Endothelial cell of hepatic sinusoid (primary cell): ENCODE measurements around the gene WBP1L.

Experiments used
- in situ Hi-C: cut with HindIII; loops from 2 replicates; pipeline ENCODE4 v1.10.0; 2017; ENCODE audit warnings: low sequenced_read_pairs

WBP1L gene

DNA sequence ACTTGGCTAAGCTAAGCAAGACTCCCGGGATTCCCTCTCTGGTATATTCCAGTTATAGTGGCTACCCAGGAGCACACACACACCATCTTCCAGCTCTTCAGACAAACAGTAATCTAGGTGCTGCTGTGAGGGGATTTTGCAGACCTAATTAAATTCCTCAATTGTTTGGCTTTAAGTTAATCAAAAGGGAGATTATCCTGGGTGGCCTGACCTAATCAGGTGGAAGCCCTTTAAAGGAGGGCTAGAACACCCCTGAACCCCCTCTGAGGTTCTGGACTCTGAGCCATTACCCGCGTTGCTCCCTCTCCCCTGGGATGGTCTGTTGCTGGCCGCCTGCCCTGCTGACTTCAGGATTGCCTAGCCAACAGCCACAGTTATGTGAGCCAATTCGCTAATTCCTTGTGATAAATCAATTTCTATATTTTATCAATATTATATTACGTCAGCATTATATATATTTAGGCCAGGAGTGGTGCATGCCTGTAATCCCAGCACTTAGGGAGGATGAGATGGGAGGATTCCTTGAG, 22.9 kb upstream of the WBP1L start:
- in situ Hi-C loops = no loop called here

DNA sequence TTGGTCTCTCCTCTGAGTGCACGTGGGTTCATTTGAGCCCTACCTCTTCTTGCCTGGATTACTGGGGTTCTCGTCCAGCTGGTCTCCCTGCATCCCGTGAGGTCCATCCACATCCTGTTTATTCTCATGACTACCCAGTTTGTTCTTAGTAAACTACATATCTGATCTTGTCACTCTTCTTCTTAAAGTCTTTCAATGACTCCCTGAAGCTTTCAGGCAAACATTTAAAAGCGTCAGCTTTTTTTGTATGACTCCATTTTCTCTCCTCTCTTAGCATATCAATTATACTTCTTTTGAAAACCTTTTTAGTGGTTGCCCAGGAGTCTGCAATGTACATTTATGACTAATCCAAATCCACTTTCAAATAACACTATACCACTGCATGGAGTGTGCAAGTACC, 21.8 kb upstream of the WBP1L start:
- in situ Hi-C loops = no loop called here

DNA sequence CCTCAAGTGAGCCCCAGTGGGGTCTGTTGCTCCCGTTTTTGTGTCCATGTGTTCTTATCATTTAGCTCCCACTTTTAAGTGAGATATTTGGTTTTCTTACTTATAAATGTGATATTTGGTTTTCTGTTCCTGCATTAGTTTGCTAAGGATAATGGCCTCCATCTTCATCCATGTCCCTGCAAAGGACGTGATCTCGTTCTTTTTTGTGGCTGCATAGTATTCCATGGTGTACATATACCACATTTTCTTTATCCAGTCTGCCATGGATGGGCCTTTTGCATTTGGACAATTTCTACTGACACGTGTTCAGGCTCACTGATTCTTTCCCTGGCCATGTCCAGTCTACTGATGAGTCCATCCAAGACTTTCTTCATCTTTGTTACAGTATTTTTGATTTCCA, 19.8 kb upstream of the WBP1L start:
- in situ Hi-C loops = no loop called here

DNA sequence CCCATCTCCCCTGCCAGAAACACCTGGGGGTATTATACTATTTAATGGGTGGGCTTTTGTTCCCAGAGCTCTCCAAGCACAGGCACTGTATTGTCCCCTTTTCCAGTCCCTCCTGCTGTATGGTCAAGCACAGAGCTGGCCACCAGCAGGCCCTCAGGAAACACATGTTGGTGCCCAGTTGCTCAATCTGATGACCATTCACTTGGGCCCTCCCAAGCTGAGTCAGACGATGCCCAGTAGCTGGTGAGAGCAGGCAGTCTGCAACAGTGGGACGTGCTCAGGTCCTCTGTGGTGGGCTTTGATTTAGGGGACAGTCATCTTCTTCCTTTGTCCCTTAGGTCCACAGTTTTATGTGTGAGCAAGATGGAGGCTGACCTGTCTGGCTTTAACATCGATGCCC, 17.5 kb upstream of the WBP1L start:
- in situ Hi-C loops = loop anchor here (25.0 kb wide), 1 partner anchor 336 kb away; no protein-coding TSS in a partner anchor

DNA sequence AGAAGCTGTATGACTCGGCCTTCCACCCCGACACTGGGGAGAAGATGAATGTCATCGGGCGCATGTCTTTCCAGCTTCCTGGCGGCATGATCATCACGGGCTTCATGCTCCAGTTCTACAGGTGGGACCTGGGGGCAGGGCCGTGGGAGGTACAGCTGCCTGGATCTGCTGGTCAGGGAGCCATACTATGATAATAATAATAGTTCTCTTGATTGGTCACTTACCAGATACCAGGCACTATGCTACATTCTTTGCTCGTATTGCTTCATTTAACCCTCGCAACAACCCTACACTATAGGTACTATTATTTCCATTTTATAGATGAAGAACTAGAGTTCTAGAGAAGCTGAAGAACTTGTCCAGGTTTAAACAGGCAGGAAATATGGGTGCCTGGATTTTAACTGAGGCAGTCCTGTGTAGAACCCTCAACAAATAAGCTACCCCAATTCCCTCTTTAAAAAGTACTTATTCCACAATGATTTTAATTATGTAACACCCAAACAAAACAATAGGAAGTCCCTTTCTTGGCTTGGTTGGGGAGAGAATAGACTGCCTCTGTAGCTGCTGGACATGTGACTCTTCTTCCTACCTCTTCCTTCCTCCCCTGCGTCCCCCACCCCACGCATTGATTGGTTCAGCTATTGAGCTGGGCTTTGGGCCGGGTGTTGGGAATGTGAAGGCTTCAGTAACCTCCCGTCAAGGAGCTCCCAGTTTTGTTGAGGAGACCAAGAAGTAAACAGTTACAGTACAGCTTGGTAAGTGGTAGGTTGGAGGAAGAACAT, 16.5 kb upstream of the WBP1L start:
- in situ Hi-C loops = loop anchor here (25.0 kb wide), 1 partner anchor 335 kb away; no protein-coding TSS in a partner anchor

DNA sequence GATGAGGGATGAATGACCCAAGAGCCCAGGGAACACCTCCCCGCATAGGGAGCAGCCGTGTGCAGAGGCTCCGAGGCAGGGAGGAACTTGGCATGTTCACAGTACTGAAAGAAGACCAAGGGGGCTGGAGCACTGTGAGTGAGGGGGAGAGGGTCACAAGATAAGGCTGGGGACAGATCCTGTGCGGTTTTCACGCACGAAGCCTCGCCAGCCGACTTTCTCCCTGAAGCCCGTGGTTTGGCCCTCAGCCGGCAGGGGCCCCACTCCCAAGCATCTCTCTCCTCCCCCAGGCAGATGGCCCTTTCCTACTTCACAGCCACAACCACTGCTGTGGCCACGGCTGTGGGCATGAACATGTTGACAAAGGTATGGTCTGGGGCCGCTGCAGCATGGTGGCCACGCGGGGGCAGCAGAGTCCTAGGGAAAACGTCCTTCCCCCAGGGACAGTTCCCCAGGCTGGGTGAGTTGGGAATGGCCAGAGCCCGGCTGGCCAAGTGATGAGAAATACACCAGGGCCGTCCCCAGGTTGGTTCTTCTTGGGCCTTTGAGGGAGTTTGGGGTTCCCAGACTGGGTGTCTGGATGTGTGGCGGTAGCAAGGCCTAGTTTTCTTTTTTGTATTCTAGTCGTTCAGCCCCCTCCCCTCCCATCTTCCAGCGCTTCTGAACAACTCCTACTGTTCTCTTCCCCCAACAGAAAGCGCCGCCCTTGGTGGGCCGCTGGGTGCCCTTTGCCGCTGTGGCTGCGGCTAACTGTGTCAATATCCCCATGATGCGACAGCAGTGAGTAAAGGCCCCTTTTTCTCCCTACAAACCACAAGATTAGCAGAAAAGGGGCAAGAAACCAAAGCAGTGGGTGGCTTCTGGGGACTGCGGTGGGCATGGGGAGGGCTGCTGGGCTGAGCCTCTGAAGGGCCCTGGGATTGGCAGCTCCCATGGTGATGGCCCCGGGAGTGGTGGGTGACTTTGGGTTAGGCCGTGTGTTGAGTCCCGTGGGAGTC, 14.4 kb upstream of the WBP1L start:
- in situ Hi-C loops = loop anchor here (5.0 to 25.0 kb wide), 3 partner anchors 103 to 333 kb away; no protein-coding TSS in a partner anchor

DNA sequence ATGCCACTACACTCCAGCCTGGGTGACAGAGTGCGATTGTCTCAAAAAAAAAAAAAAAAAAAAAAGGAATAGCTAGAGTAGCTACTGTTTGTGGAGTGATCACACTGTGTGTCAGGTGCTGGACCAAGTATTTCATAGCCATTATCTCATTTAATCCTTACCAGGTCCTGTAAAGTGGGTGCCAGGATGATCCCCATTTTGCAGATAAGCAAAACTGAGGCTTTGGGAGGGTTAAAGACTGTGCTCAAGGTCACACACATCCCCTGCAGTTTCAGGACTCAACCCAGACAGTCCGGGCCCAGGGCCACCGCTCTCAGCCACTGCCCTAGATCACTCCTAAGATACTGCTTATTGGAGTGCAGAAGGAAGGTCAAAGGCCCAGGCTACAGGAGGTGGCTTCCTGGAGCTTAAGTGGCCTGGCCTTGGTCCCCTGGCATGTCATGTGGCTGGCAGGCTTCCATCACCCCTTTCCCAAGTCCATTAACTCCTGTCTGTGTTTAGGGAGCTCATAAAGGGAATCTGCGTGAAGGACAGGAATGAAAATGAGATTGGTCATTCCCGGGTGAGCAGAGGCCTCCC, 12.4 kb upstream of the WBP1L start:
- in situ Hi-C loops = loop anchor here (5.0 to 25.0 kb wide), 3 partner anchors 101 to 331 kb away; no protein-coding TSS in a partner anchor

DNA sequence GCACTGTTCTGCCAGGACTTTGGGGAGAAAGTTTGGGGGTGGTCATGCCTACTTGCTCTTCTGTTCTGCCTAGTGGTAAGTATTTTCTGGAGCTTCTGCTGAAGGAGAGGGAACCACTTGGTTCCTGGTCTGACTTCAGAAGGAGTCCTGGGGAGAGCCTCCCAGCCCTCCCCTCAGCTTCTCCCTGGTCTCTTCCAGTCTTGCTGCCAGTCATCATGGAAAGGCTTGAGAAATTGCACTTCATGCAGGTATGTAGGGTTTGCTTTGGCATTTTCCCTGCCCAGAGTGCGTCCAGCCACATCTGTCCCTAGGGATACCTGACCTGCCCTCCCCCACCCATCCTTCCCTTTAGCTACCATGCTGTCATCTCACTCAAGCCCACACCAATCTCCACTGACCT, 11.1 kb upstream of the WBP1L start:
- in situ Hi-C loops = loop anchor here (5.0 to 25.0 kb wide), 3 partner anchors 100 to 330 kb away; no protein-coding TSS in a partner anchor

DNA sequence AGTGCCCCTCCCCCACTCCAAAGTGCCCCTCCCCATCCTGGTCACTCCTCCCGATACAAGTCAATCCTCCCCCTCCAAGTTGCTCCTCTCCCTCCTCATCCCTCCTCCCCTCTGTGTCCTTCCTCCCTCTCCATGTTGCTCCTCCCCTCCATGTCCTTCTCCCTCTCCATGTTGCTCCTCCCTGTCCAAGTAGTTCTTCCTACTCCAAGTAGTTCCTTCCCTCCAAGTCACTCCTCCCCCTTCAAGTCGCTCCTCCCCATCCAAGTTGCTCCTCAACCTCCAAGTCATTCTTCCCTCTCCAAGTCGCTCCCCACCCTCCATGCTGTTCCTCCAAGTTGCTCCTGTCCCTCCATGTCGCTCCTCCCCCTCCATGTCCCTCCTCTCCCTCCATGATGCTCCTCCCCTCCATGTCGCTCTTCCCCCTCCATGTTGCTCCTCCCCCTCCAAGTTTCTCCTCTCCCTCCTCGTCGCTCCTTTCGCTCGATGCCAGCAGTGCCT, 8.6 kb upstream of the WBP1L start:
- in situ Hi-C loops = loop anchor here (25.0 kb wide), 1 partner anchor 327 kb away; no protein-coding TSS in a partner anchor

DNA sequence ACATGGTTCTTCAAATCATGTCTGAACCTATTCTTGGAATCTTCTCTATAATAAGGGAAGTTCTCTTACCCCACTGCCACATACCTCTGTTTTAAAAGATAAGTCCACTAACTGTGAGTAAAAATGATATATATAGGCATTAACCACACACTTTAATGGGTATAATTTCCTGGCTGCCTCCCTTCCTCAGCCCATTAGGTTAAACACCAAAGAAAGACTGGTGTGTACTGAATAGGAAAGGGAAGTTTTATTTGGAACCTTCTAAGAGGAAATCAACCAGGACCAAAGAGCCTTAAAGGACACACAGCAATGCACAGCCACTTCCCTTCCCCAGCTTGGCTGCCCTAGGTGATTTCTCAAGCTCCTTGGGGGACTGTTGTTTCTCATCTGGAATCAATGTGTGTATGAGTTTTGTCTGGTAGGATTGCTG, 5.0 kb upstream of the WBP1L start:
- in situ Hi-C loops = loop anchor here (25.0 kb wide), 1 partner anchor 324 kb away; no protein-coding TSS in a partner anchor

DNA sequence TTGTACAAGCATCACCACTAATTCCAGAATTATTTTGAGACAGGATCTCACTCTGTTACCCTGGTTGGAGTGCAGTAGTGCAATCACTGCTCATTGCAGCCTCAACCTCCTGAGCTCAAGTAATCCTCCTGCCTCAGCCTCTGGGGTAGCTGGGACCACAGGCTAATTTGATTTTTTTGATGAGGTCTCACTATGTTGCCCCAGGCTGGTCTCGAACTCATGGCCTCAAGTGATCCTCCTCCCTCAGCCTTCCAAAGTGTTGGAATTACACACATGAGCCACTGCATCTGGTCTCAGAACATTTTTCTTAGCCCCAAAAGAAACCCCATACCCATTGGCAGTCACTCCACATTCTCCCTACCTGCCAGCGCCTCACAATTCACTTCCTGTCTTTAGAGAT, 3.5 kb upstream of the WBP1L start:
- in situ Hi-C loops = loop anchor here (5.0 to 25.0 kb wide), 2 partner anchors 73 to 322 kb away; no protein-coding TSS in a partner anchor

DNA sequence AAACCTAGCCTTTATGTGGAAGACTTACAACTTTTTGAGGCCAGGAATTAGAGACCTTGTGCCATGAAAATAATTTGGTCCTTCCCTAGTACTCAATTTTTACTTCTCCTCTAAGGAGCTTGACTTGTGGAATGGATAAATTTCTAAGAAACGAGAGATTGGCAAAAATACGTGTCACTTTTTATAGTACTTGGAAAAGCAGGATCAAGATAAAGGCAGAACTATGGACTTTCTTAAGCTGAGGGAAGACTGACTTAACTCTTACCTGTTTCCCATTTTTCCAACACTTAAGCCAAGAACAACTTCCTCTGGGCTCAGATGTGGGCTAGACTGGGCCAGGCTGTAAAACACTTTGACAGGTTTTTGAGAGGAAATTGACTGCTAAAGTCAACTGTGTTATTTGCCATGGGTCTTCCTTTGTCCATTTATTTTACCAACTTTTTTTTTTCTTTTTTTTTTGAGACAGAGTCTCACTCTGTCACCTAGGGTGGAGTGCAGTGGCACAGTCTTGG, 2.0 kb upstream of the WBP1L start:
- in situ Hi-C loops = loop anchor here (5.0 to 25.0 kb wide), 2 partner anchors 74 to 321 kb away; no protein-coding TSS in a partner anchor

DNA sequence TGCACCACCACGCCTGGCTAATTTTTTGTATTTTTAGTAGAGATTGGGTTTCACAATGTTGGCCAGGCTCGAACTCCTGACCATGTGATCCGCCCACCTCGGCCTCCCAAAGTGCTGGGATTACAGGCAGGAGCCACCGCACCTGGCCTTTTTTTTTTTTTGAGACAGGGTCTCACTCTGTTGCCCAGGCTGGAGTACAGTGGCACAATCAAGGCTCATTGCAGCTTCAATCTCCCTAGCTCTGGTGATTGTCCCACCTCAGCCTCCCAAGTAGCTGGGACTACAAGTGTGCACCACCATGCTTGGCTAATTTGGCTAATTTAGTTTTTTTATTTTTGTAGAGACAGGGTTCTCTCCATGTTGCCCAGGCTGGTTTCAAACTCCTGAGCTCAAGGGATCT, 1.4 kb upstream of the WBP1L start:
- in situ Hi-C loops = loop anchor here (5.0 to 25.0 kb wide), 2 partner anchors 75 to 320 kb away; no protein-coding TSS in a partner anchor

DNA sequence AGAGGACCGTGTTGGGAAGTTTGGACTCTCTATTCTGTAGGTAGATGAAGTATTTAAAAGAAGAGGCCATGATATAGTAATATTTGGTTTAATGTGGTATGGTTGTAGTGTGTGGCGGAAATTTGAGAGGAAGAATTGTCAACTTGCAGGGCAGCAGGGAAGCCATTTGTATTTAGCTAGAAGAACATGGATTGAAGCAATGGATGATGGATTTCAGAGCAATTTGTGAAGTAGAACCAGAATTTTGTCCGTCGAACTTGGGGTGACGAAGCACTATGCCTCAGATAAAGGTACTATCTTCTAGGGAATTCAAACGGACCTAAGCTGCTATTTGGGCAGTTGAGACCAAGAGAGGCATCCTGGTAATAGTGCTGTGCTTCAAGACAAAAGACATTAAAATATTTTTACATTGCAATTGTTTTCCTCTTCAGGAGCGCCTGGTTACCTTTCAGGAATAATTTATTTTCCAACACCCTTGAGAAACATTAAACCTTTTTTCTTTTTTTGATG, 615 bp upstream of the WBP1L start:
- in situ Hi-C loops = loop anchor here (5.0 to 25.0 kb wide), 2 partner anchors 76 to 319 kb away; no protein-coding TSS in a partner anchor

DNA sequence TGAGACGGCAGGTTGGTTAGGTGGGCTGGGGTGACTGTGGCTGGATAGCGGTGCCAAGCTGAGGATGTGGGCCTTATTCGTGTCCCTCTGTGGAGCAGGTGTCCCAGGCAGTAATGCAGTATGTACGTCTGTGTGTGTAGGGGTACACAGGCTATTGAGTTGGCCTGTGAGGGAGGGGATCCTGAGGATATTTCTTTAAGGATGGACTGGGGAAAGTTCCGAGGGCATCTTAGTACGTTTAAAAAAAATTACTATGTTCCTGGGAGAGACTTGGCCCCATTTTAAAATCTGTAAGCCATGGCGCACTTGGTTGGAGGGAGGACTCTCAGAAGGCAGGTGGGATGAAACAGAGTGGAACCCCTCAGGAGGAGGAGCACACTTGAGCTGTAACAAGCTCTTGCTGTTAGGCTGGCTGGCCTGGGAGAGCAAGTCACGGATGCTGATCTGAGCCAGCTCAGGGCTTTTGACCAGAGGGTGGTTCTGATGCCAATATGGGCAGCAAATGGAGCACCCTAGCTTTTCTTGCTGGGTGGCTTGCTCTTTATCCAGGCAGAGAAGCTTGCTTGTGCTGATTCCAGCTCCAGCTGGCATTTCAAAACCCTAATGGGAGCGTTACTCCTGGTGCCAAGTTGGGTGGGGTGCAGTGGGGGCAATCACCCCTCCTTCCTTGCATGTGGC, 765 bp downstream of the WBP1L start:
- in situ Hi-C loops = loop anchor here (5.0 to 25.0 kb wide), 2 partner anchors 77 to 318 kb away; no protein-coding TSS in a partner anchor

DNA sequence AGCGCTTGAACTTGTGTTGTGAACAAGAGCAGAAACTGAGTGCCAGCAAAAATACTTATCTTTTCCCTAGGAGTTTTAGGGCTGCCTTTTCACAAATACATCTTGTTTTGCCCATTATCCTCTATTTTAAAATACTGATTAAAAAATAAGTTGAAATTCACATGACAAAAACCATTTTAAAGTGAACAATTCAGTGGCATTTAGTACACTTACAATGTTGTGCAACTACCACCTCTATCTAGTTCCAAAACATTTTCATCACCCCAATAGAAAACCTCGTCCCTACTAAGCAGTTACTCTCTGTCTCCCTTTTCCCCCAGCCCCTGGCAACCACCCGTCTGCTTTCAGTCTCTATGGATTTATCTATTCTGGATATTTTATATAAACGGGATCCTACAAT, 1.4 kb downstream of the WBP1L start:
- in situ Hi-C loops = loop anchor here (25.0 kb wide), 1 partner anchor 317 kb away; no protein-coding TSS in a partner anchor

DNA sequence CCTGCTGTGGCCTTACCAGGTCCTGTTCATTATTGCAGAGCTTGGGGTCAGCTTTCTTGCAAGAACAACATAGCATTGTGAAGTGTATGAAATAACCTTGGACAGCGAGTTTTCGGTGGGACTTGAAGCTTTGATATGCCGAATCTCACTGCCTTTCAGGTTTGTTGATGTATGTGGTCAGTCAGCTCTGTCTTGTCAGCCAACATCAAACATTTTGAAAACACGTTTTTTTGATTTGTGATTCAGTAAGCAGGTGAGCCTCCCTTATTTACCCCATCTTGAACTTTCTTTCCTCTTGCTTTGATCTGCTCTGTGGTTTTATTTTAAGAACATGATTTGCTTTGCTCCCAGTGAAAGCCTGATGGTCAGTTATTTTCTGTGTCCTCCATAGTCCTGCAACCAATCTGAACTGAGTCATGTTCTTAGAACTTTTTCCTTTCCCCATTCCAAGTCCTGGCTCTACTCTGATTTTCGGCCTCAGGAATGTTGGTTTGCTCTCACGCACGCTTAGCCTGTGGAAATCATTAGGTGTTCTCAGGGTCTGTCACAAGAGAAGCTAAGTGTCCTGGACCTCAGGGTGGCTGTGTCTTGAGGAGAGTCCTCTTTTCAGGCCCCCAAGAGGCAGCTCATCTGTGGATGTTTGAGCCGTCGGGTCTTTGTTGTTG, 8.7 kb downstream of the WBP1L start:
- in situ Hi-C loops = no loop called here

DNA sequence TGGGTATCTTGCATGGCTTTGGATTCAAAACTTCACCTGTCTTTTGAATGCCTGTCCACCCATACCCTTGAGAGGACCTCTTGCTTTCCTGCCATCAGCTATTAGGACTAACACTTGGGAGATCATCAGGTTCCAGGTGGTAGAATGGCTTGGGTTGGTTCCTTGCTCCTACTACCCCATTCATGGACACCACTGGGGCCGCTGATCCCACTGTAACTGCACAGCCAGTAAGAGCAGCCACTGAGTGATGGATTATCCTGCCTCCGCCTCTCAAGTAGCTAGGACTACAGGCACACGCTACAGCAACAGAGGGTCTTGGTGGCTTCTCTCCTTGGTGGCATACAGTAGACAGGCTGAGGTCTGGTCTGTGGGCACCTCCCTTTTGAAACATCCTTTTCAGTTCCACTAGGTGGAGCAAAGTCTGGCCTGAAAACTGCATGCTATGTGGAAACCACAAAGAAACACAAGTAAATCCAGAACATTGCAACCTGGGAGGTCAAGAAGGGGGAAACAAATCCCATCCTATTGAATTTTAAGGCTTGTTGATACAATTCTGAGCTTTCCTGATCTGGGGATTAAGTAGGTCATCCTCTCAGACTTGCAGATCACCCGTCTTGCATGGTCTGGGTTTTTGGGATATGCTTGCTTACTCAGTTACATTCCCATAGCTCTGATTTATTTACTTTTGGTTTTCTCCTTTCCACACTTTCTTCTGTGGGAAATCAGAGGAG, 9.4 kb downstream of the WBP1L start:
- in situ Hi-C loops = no loop called here
